MCF 10A (cell line): ENCODE results near the gene FOXA2. TPM values are rescaled to one million over a fixed set of nuclear protein-coding genes. Genes with fewer than 3 reads are reported as not detected.
"Not testable (repeated sequence)": the region's sequence is repeated elsewhere in the genome, so short reads cannot be mapped to it uniquely, and the experiment has no call there.

Experiments used
- BruUV-seq: library from RNA; stranded (reverse); fragments of 400-500 nt; replicated peaks from 2 replicates; lab custom pipeline; 2021; lab: Mats Ljungman, UMichigan
- CTCF ChIA-PET: fragments of 300-600 bp; sonication (Branson Sonifier 250); formaldehyde crosslinking; extraction: SDS; loops from one replicate; lab custom pipeline; 2021; ENCODE audit warnings: antibody characterized with exemption, inconsistent platforms; lab: Yijun Ruan, JAX
- POLR2A ChIA-PET: fragments of 300-600, 350-650 bp; sonication (Branson Sonifier 250); formaldehyde crosslinking; extraction: SDS; loops from one replicate; lab custom pipeline; 2020; ENCODE audit warnings: antibody characterized with exemption, inconsistent platforms; lab: Yijun Ruan, JAX
- DNase-seq: peaks from one replicate; pipeline ENCODE4 v3.0.0-alpha.2; 2018; ENCODE audit not compliant: unreplicated experiment
- H3K27ac Mint-ChIP-seq: one replicate; pipeline ENCODE4 v1.8.0; 2022; ENCODE audit warnings: mild to moderate bottlenecking, low read depth, mixed read lengths; ENCODE audit not compliant: unreplicated experiment
- H3K27me3 Mint-ChIP-seq: one replicate; pipeline ENCODE4 v1.8.0; 2022; ENCODE audit warnings: mixed read lengths; ENCODE audit not compliant: insufficient read depth, unreplicated experiment
- H3K36me3 Mint-ChIP-seq: one replicate; pipeline ENCODE4 v1.8.0; 2022; ENCODE audit warnings: mild to moderate bottlenecking, moderate library complexity, mixed read lengths; ENCODE audit not compliant: insufficient read depth, unreplicated experiment
- H3K4me1 Mint-ChIP-seq: one replicate; pipeline ENCODE4 v1.8.0; 2022; ENCODE audit warnings: mixed read lengths; ENCODE audit not compliant: insufficient read depth, unreplicated experiment
- H3K4me3 Mint-ChIP-seq: one replicate; pipeline ENCODE4 v1.8.0; 2022; ENCODE audit warnings: mild to moderate bottlenecking, moderate library complexity, mixed read lengths; ENCODE audit not compliant: unreplicated experiment
- H3K9me3 Mint-ChIP-seq: one replicate; pipeline ENCODE4 v1.8.0; 2022; ENCODE audit warnings: mixed read lengths; ENCODE audit not compliant: unreplicated experiment
- intact Hi-C: fragments of 100-400 bp; cut with micrococcal nuclease; formaldehyde crosslinking; loops from 2 replicates; pipeline ENCODE4 v1.14.1; 2022
- total RNA-seq: library from RNA; stranded (reverse); gene quantifications from 2 replicates; pipeline ENCODE4 v1.2.3, GENCODE V29; 2022
- TF ChIP-seq, protein P1 (sequence below): fragments of 200-600 bp; IDR thresholded peaks from one replicate; pipeline ENCODE4 v1.8.0; 2022; ENCODE audit warnings: antibody characterized with exemption, mild to moderate bottlenecking; ENCODE audit not compliant: unreplicated experiment

Gene FOXA2
- total RNA-seq, 1 experiment from 2014 or later = 1.1 TPM

DNA sequence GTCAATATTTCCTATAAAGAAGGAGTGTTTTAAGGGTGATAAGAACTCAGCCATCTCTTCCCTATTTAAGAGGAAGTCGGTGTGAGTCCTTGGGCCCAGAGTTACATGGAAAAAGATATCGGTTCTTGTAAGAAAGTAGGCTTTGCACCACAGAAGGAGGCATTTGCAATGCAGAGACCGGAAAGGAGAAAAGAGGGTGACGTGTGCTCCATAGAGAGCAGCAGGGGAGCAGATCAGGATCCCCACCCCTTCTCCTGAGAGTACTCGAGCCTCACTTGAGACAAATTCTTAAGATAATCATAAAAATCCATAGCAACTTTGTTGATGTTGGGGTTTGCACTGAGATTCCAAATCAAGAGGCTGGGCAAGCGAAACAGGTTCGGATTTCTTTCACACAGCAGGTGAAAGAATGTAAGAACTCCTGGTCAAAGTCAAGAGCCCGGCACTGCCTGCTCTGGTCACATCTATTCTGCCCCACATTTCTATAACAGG is 27.8 kb downstream of the FOXA2 start:
- POLR2A ChIA-PET = no interaction called here
- CTCF ChIA-PET = no interaction called here
- H3K27ac Mint-ChIP-seq = no peak overlapping the region
- TF ChIP-seq, protein P1, sequence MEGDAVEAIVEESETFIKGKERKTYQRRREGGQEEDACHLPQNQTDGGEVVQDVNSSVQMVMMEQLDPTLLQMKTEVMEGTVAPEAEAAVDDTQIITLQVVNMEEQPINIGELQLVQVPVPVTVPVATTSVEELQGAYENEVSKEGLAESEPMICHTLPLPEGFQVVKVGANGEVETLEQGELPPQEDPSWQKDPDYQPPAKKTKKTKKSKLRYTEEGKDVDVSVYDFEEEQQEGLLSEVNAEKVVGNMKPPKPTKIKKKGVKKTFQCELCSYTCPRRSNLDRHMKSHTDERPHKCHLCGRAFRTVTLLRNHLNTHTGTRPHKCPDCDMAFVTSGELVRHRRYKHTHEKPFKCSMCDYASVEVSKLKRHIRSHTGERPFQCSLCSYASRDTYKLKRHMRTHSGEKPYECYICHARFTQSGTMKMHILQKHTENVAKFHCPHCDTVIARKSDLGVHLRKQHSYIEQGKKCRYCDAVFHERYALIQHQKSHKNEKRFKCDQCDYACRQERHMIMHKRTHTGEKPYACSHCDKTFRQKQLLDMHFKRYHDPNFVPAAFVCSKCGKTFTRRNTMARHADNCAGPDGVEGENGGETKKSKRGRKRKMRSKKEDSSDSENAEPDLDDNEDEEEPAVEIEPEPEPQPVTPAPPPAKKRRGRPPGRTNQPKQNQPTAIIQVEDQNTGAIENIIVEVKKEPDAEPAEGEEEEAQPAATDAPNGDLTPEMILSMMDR = no peak
- H3K27me3 Mint-ChIP-seq = peaks cover 36% of the 10 kb centered on the region
- H3K9me3 Mint-ChIP-seq = peaks cover 5% of the 10 kb centered on the region
- BruUV-seq = no TSS peak
- intact Hi-C loops = no loop called here
- no peak overlapping the region for H3K4me3 Mint-ChIP-seq
- H3K36me3 Mint-ChIP-seq = peaks cover 5% of the 10 kb centered on the region
- no peak for DNase-seq
- H3K4me1 Mint-ChIP-seq = no peaks in the 10 kb centered on the region

DNA sequence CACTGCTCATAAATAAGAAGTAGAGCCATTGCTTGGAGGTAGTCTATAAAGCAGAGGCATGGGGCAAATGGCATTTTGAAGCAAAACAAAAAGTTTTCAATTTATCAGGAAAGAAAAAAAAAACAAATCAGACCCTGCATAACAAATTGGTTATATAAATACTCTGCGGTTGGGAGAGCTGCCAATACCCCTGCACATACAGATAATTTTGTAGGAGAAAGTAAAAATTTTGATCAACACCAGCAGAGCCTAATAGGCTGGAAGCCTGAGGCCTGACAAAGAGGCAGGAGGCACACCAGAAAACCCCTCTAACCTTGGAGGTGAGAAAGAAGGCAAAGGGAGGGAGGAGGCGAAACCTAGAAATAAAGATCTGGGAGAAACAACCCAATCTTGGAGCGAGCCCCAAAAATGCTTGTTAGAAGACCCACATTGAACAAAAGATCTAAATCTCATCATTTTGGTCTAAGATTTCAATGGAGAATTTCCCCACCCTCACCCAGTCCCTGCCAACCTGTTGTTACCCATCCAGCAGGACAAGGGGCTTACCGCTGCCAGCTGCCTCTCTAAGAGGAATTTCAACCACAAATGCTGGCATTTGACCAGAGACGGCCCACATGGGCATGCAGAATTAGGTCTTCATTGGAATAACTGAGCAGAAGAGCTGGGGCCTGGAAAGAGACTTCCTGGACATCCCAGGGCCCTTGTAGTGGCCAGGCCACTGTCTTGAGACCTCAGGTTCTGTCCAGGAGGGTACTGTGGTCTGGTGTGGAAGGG is 28.4 kb downstream of the FOXA2 start:
- TF ChIP-seq, protein P1 = no peak
- CTCF ChIA-PET = no interaction called here
- POLR2A ChIA-PET = no interaction called here
- no TSS peak for BruUV-seq
- Mint-ChIP-seq H3K36me3 (peaks cover 5% of the 10 kb centered on the region), H3K4me3 (no peak overlapping the region), H3K27me3 (peaks cover 30% of the 10 kb centered on the region), H3K9me3 (peaks cover 5% of the 10 kb centered on the region), H3K4me1 (no peaks in the 10 kb centered on the region), H3K27ac (no peak overlapping the region)
- intact Hi-C loops = no loop called here
- DNase-seq = no peak

DNA sequence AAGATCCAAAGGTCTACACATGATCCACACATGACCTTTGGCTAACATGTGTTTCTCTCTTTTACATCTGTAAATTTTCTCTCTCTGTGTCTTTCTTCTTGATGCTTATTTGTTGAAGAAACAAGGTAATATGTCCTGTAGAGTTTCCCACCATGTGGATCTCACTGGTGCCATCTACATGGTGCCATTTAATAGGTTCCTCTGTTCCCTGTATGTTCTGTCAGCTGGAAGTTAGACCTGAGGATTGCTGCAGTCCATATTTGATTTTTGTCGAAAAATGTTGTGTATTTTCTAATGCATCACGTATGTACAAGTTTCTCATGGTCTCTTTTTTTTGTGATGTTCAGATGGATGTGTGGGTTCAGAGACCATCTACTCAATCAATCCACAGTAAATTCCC is 30.0 kb downstream of the FOXA2 start:
- peaks cover 14% of the 10 kb centered on the region for H3K27me3 Mint-ChIP-seq
- ChIA-PET POLR2A (no interaction called here), CTCF (interaction anchor here (0.6 kb wide), 1 partner anchor 14 kb away, joined by 3 read pairs; no protein-coding TSS in a partner anchor)

DNA sequence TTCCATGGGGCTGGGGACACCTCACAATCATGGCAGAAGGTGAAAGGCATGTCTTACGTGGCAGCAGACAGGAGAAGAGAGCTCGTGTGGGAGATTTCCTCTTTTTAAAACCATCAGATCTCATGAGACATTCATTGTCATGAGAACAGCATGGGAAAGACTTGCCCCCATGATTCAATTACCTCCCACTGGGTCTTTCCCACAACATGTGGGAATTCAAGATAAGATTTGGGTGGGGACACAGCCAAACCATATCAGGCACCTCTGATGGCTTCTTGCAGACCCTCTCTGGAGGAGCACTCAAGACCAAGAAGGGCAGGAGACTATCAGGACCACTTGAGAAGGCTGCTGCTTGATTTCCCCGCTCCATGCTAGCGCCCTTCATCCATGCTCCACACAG is 33.9 kb downstream of the FOXA2 start:
- H3K9me3 Mint-ChIP-seq, H3K27ac Mint-ChIP-seq, BruUV-seq, POLR2A ChIA-PET, intact Hi-C loops, H3K4me3 Mint-ChIP-seq, H3K4me1 Mint-ChIP-seq, H3K36me3 Mint-ChIP-seq, DNase-seq: not testable (repeated sequence)
- CTCF ChIA-PET = interaction anchor here (0.6 to 0.7 kb wide), 2 partner anchors 41 to 43 kb away, joined by 3 to 7 read pairs; no protein-coding TSS in a partner anchor
- peaks cover 14% of the 10 kb centered on the region for H3K27me3 Mint-ChIP-seq

More for the DNA sequence above, 30.0 kb downstream of the FOXA2 start:
- BruUV-seq = no TSS peak
- intact Hi-C loops = no loop called here
- DNase-seq = no peak
- H3K27ac Mint-ChIP-seq = no peak overlapping the region
- peaks cover 5% of the 10 kb centered on the region for H3K9me3 Mint-ChIP-seq
- H3K4me3 Mint-ChIP-seq = no peak overlapping the region
- peaks cover 5% of the 10 kb centered on the region for H3K36me3 Mint-ChIP-seq
- no peaks in the 10 kb centered on the region for H3K4me1 Mint-ChIP-seq
- TF ChIP-seq, protein P1 = no peak
